Measurements from ENCODE around the gene ASXL3.

ASXL3 gene

DNA sequence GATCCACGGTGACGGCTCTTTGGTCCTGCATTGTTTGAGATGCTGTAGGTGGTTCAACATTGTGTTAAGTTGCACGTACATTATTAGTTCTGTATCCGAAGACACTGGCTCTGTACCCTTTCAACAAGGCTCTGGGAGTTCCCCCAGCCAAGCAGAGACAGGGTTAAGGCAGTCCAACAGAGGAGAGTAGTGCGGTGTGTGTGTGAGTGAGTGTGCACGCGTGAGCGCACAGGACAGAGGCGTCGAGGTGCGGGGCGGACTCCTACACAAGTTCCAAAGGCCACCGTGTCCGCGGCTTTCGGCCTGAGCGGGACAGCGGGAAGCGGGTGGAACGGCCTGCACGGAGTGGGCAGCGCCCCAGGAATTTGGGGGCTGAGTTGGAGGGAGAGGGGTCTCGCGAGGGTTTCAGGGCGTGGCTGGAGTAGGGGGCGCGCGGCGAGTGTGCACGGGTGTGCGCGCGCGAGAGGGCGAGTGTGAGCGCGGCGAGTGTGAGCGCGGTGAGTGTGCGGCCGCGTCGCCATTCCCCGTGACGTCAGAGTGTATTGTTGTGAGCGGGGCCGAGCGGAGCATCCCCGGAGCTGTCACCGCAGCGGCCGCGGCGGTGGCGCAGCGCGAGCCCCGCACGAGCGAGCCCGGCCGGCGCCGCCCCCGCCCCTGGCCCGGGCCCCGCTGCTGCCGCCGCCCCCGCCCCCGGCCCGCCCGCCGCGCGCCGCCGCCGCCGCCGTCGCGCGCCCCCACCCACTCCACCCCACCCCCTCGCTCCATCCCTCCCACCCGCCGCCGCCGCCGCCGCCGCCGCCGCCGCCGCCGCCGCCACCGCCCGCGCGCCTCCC lies at the start of gene ASXL3:
TSS of gene ASXL3 (plus strand) at position 535 of the 833 bp plus-strand sequence. CDS start 413 bp downstream, outside the sequence.
- DNase-seq (ENCODE audit: low read depth in 2 of 2), result no peak

DNA sequence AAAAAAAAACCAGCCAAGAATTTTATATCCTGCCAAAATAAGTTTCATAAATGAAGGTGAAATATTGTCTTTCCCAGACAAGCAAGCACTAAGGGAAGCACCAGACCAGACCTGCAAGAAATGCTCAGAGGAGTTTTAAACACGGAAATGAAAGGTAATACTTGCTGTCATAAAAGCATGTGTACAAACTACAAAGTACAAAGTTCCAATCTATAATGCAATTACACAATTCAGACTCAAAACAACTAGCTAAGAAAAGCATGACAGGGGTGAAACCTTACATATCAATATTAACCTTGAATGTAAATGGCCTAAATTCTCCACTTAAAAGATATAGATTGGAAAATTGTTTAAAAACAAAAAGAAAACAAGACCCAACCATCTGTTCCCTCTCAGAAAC lies 45.0 kb upstream of the ASXL3 start:
- DNase-seq (ENCODE audit: low read depth in 2 of 2), result no peak

DNA sequence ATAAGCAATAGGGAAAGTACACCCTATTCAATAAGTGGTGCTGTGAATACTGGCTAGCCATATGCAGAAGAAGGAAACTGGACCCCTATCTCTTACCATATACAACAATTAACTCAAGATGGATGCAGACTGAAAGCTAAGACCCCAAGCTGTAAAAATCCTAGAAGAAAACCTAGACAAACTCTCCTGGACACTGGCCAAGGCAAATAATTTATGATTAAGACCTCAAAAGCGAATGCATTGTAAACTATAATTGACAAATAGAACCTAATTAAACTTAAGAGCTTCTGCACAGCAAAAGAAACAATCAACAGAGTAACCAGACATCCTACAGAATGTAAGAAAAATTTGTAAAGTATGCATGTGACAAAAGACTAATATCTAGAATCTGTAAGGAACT lies 41.1 kb upstream of the ASXL3 start:
- DNase-seq (ENCODE audit: low read depth in 2 of 2), result no peak

DNA sequence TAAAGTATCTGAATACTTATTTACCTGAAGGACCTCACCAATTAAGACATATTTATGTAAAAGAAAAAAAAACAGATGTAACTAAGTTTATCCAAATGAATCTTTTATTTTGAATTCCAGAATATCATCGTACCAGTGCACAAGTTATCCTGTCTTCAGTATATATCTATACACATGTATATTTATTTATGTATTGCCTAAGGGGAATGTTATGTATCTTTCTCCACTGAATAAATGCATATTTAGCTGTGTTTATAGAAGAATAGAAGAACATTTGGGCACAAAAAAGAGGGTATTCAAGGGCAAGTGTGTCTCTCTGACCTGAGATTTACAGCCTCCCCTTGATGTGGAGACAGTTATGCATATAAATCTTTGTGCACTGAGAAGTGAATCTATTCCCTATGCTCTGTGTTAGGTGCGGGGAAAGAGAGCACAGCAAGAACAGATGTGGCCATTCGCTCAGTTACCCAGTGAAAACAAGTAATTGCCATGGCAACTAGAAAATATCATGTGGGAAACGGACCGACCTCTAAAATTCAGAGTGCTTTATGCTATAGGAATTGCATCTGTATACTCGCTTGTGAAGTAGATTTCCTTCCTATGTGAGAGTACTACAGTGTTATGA lies 39.5 kb upstream of the ASXL3 start:
- DNase-seq (ENCODE audit: low read depth in 2 of 2), result no peak

DNA sequence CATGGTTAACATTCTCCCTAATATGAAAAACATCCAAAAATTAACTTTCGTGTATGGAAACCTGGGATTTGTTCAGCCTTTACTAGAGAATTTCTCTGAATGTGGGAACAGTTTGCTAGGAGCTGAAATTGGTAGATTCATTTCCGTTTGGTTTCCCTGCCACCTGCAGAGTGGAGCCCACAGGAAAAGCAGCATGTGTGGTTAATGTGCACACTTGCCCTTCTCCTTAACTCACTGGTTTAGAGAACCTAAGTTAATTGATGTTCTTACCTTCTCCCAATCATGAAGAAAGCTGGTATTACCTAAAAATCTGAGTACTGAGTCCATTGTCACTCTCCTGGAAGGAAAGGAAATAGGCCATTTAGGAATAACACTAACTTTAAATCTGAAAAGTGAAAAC lies 37.6 kb upstream of the ASXL3 start:
- no peak for DNase-seq (ENCODE audit: low read depth in 2 of 2)

DNA sequence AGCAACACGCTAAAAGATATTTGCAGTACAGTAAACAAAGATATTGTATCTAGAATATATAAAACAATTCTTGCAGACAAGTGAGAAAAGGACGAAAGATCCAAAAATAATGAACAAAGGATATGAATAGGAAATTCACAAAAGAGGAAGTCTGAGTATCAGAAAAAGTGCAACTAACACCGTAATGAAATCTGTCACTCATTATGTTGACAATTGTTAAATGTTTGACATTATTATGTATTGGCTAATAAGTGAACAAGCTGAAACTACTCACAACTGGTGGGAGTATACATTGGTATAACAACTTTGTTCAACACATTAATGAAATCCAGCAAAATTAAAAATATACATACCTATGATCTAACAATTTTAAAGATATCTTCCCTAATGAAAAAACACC lies 36.7 kb upstream of the ASXL3 start:
- no peak for DNase-seq (ENCODE audit: low read depth in 2 of 2)

DNA sequence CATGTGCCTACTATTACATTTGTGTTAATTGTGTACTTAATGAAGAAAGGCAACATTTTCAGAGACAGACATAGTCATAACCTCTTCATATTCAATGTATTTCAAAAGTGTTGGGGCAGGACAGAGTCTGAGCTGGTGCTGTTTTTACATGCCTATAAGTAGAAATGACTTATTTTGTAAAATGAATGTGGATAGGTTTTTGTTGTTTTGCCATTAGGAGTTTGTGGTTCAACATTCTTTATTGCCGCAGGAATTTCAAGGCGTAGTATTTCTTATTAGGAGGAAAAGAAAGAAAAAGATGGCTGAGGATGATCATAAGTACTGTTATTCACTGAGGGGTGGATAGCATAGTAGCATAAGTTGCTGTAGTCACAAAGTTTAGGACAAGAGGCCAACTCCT lies 21.2 kb upstream of the ASXL3 start:
- no peak for DNase-seq (ENCODE audit: low read depth in 2 of 2)

DNA sequence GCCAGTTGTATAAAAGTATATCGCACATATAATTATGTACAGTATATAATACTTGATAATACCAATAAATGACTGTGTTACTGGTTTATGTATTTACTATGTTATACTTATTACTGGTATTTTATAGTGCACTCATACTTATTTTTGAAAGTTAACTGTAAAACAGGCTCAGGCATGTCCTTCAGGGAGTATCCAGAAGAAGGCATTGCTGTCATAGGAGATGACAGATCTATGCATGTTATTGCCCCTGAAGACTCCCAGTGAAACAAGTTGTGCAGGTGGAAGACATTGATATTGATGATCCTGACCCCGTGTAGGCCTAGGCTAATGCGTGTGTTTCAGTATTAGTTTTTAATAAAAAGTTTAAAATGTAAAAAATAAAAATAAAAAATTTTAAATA lies 20.3 kb upstream of the ASXL3 start:
- DNase-seq (ENCODE audit: low read depth in 2 of 2), result no peak

DNA sequence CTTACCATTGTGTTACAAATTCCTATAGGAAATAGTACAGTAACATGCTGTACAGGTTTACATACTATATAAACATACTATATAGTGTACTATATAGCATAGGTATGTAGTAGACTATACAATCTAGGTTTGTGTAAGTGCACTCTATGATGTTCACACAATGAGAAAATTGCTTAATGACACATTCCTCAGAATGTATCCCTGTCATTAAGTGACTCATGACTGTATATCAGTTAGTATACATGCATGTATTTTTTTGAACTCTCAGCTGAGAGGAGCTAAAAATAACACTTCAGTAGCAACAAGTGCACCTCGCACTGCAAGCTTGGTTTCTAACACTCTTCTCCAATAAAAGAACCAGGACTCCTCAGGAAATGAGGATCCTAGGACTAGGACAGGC lies 19.5 kb upstream of the ASXL3 start:
- no peak for DNase-seq (ENCODE audit: low read depth in 2 of 2)

DNA sequence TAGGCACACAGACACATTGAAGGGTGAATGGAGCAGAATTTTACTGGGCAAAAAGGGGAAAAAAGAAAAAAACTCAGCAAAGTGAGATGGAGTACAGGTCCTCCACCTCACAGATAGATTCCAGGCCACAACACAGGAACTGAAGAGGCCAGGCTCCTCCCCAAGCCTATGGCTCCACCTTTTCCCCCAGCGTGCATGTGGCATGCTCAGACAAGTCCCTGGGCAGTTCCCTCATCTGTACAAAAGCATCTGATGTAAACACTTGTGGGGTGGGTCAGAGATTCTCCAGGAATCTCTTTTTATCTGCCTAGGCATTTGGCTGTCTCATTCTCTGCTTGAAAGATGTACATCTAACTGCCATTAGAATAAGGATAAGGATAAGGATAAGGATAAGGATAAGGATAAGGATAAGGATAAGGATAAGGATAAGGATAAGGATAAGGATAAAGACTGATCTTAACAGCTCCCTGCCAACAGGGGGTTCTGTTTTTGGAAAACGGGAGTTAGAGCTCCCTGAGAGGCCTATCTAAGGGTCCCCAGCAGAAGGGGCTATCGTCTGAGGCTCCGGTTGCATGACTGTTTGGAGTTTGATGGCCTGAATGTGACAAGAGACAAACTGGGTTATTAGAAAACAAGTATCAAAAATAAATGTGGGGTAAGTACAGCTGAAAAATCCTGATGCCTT lies 17.2 kb upstream of the ASXL3 start:
- DNase-seq (ENCODE audit: low read depth in 2 of 2), result no peak

DNA sequence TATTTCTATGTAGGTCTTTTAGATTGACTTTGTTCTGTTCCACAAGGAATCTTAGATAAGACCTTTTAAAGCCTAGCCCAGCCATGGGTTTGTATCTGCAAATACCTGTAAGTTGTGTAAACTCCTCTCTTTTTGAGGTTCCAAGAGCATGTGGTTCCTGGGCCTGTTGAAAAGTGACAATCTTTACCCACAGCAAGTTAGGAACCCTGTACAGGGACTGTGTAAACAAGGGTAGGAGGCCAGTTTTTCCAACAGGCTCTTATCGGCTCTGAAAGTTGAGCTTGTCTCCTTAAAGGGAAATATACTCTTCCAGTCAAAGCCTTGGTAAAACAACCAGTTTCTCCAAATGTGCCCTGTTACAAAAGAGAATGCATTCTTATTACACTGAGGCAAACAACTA lies 15.3 kb upstream of the ASXL3 start:
- DNase-seq (ENCODE audit: low read depth in 2 of 2), result no peak

DNA sequence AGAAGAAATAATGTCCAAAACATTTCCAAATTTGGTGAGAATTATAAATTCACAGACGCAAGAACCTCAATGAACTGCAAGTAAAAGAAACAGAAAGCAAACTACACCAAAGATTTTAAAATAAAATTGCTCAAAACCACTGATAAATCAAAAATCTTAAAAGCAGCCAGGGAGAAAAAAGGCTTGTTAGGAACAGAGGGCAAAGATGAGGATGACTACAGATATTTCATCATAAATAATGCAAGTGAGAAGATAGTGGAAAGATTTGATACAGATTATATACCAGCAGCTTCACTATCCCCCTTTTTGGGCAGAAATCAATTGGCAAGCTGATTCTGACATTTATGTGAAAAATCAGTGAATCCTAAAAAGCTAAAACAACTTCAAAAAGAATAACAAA lies 10.3 kb upstream of the ASXL3 start:
- DNase-seq (ENCODE audit: low read depth in 2 of 2), result no peak

DNA sequence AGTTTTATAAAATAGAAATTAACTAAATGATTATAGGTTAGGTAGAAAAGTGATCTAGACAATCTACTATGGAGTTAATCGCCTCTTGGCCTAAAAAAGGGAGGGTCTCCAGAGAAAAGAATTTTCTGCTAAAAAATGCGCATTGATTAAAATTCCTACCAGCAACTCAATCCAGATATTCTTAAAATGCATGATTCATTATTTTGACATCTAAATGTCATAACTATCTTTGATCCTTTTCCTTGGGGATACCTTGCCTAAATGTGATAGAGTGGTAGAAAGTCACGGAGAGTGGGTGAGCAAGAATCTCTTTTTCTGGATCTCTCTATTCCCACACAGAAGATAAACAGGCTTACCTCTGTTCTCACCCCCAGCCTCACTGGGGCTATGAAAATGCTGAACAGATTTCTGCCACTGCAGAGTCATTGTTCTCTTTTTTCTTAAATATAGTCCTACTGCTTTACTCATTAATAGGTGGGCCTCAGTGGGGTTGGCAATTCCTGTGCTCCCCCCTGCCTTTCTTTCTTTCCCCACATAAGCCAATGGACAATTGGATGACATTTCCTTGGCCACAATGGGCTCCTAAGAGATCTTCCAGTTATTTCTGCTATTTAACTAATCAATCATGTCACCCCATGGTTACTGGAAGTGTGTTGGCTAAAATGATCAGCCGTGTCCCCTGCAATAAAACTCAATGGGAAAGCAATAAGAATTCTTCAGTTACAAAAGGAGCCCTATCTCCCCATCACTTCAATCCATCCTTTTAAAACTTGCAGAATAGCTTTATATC lies 5.8 kb upstream of the ASXL3 start:
- no peak for DNase-seq (ENCODE audit: low read depth in 2 of 2)

DNA sequence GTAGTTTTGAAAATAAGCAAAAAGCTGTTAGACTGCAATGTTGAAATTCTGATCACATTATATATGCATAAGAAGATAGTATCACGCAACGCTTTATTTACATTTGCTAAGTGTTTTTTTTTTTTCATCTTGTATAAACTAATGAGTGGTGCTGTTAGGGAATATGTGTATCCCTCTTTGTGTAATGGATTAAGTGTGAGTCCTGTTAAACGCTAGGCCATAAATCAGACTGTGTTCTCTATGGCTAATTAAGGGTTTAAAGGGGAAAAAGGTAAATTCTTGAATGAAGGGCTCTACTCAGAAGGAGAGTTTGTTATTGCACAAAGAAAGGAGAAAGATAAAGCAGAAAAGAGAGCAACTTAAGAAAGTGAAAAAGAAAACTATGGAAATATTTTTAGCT lies 4.8 kb upstream of the ASXL3 start:
- no peak for DNase-seq (ENCODE audit: low read depth in 2 of 2)

DNA sequence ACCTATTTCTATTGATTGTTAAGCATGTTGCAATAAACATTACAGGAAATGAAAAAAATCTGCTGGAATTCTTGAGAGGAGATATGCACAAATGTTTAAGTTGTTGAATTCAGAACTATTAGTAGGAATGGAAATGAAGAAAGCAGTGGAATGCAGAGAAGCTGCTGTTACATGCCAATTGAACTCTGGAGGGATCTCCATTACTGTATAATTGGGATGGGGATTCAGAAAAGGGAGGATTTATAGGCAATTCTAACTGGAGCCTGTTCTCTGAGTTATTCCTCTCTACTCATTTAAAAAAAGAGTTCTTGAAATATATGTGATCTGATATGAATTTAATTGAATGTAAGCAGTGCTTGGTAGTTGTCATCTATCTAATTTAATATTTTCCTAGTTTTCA lies 2.6 kb upstream of the ASXL3 start:
- DNase-seq (ENCODE audit: low read depth in 2 of 2), result no peak

DNA sequence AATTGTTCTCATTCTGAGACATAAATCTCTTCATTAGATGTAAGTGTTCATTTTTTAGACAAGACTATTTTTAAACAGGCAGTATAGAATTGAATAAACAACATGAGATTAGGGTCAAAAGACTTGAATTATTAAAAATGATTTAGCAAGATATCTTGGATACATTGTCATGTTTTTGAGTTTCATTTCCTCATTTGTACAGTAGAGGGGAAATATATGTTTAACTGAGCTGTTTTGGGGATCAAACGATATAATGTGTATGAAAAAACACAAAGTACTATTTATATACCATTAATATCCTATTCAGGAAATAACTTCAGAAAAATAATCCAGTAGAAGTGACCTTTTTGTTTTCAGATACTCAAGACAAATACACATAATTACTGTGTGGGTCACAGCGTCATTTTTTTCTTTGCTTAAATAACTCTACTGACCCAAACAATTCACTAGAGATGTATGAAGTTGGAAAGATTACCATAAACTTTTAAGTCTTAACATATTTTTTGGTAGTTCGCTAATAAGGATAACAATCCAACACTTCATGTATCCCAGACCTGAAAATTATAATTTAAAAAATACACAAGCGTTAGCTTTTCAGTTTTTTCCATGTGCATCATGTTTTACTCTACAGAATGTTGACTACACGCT lies 896 bp upstream of the ASXL3 start:
- no peak for DNase-seq (ENCODE audit: low read depth in 2 of 2)

DNA sequence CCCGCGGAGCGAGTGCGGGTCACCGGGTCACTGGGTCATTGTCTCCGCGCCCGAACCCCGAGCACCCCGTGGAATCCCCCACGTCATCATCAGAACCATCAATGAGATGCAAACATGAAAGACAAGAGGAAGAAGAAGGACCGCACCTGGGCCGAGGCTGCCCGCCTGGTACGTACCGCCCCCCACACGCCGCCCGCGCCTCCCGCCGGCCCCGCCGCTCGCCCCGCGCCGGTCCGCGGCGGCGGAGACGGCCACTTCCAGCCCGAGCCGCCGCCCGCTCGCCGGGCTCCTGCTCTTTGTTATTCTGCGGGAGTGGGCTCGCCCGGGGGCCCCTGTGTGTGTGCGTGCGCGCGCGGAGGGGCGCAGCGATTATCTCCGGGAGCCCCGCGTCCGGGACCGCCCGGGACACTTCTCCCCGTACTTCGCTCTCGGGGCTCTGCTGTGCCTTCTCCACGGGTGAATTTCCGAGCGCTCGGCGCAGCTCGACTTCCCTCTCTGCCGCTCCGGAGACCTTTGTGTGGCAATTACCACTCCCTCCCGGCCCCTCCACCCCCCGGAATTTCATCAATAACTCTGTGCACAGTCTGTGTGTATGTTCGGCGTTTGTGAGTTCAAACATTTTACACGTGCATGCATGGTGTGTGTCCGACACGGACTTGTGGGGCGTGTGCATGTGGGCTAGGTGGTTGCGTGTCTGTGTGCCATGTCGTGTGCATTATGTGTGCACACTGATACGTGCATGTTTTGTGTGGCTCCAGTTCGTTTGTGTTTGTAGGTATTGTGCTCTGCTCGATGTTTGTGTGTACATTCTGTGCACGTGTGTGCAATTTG lies 714 bp downstream of the ASXL3 start:
- DNase-seq (ENCODE audit: low read depth in 2 of 2), result no peak

DNA sequence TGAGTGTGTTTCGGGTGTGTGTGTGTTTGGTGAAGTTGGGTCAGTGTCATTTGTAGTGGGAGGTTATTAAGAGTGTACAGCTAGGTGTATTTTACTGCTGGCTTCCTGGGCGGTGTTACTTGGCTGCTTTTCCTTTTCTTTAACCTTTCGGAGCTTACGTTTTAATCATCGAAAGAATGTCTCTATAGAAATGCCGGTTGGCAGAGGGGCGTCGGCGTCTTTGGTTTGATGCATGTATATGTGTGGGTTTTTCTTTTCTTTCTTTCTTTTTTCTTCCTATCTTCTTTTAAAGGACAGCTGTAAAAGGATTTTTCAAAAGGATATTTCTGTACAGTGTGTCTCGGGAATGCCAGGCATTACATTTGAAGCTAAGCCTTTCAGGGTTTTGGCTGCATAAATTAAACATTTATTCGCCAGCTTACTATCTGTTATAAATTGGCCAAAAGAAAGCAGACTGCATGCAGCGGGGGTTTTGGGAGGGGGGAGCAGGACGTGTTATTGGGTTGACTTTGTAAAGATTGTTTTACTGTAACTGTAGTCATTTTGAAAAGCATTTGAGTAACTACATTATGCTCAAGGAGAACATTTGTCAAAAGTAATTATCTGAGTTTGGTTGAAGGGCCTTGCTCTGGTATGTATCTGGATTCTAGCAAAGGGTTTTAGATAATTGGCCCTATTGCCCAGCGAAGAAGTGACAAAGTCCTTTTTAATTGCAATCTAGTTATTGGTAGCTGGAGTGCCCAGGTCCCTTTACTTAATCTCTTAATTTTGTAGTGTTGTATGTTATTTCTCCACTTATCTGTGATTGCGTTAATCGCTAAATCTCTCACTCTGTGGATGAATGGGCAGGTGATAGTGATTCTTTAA lies 1.6 kb downstream of the ASXL3 start:
- DNase-seq (ENCODE audit: low read depth in 2 of 2), result no peak

DNA sequence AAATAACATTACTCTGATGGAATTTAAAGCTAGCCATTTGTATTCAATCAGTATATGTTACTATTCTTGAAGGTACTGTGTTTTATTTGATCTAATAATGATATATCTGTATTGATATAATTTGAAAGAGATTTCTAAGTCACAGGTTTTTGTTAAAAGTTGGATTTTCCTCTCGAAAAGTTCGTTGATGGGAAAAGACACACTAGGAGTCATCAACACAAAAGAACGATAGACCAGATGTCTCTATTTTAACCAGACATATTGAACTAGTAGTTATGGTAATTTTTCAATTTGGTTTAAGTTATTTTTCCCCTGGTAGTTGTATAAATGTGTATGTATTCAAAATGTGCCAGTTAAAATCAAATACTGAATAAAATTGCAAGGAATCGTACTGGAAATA lies 2.5 kb downstream of the ASXL3 start:
- DNase-seq (ENCODE audit: low read depth in 2 of 2), result no peak

DNA sequence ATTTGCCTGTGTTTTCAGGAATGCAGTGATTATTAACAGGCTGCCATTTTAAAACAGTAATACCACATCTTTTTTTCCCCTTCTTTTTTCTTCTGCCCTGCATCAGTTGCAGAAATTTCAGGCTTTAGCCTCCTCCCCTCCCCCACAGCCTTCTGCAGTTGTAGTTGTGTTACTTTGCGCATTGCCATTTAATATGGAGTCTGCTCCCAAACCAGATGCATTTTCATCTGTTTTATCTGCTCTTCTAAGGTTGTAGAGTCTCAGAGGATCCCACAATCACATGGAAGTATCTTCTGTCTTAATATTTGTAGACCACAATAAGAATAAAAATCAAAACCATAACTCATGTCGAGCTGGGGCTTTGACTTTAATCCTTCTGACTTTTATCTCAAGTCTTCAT lies 3.8 kb downstream of the ASXL3 start:
- DNase-seq (ENCODE audit: low read depth in 2 of 2), result no peak
